ENCODE results near the gene NXN. TPM values are rescaled to one million over a fixed set of nuclear protein-coding genes. Genes with fewer than 3 reads are reported as not detected.
"Not testable (repeated sequence)": the region's sequence is repeated elsewhere in the genome, so short reads cannot be mapped to it uniquely, and the experiment has no call there.

NXN gene
- total and polyA plus RNA-seq, 7 donors = 33.4 to 92.5 (median 73.8) TPM

DNA sequence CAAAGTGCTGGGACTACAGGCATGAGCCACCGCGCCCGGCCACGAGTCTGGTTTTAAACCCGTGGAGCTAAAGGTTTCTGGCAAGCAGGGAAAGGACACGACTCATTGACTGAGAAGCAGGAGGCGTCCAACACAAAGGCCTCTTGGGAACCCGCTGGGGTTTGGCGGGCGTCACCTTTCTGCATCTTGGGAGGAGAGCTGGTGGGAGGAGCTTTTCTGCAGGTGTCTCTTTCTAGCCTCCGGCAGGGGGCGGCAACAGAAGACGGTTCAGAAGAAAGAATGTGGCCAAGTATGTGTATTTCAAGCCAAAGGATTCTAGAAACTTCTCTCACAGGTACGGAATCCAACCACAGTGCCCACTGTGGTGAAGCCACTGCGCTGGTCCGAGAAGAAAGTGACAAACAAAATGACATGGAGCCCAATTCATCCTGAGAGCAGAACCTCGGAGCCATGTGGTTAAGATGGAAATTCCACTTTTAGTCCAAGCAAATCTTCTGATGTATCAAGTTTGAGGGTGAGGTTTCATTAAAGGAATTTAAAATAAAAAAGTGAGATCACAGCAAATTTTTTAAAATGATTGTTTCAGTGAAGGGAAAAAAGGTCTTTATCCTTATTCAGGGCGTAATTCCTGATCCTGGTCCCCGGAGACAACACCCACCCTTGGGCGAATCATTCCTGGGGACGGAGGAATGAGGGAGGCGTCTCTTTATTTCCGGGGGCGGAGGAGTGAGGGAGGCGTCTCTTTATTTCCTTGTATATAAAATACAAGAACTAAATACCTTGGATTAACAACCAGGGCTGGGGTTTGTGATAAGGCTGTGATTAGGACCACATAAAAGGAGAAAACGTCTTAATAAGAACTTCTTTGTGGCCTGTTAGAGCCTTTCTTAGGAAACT lies 99.8 kb downstream of the NXN start:
- peaks cover 46% of the 10 kb centered on the region for H3K4me1 ChIP-seq
- intact Hi-C loops (cut with DNase I) = loop anchor here (5.0 to 10.0 kb wide), 4 partner anchors 47 to 98 kb away; partner anchors contain the start of gene NXN (in 1 of the 2)
- 39 to 43% (median 40%) methylated on average over 26 of the region's 26 CpGs for WGBS, 3 donors

GRCh38 chr17:877630-878029 lies 101.9 kb downstream of the NXN start:
- no peaks in the 10 kb centered on the region for H3K27me3 ChIP-seq (ENCODE audit: insufficient read depth in 3 of 3, low read length in 2 of 3)
- peaks cover 33% of the 10 kb centered on the region for H3K4me1 ChIP-seq
- ATAC-seq = no peak
- no peaks in the 10 kb centered on the region for H3K9me3 ChIP-seq
- 83 to 91% (median 86%) methylated on average over 14 of the region's 14 CpGs for WGBS, 3 donors
- DNase-seq = no peak
- H3K36me3 ChIP-seq (ENCODE audit: insufficient read depth in 1 of 2, low read depth in 1 of 2) = no peaks in the 10 kb centered on the region
- no peak overlapping the region for H3K4me3 ChIP-seq
- intact Hi-C loops (cut with DNase I) = loop anchor here (5.0 kb wide), 2 partner anchors 45 to 75 kb away; no protein-coding TSS in a partner anchor
- no peak overlapping the region for H3K27ac ChIP-seq
- TF ChIP-seq, protein P1, sequence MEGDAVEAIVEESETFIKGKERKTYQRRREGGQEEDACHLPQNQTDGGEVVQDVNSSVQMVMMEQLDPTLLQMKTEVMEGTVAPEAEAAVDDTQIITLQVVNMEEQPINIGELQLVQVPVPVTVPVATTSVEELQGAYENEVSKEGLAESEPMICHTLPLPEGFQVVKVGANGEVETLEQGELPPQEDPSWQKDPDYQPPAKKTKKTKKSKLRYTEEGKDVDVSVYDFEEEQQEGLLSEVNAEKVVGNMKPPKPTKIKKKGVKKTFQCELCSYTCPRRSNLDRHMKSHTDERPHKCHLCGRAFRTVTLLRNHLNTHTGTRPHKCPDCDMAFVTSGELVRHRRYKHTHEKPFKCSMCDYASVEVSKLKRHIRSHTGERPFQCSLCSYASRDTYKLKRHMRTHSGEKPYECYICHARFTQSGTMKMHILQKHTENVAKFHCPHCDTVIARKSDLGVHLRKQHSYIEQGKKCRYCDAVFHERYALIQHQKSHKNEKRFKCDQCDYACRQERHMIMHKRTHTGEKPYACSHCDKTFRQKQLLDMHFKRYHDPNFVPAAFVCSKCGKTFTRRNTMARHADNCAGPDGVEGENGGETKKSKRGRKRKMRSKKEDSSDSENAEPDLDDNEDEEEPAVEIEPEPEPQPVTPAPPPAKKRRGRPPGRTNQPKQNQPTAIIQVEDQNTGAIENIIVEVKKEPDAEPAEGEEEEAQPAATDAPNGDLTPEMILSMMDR (IDR thresholded peaks at IDR 0.05) = no peak

More for the DNA sequence above, 99.8 kb downstream of the NXN start:
- ATAC-seq = peak; percentile 28 to 67 (median 53)
- H3K27me3 ChIP-seq (ENCODE audit: insufficient read depth in 3 of 3, low read length in 2 of 3) = no peaks in the 10 kb centered on the region
- no peaks in the 10 kb centered on the region for H3K9me3 ChIP-seq
- TF ChIP-seq, protein P1 (IDR thresholded peaks at IDR 0.05) = peak; percentile 67
- H3K36me3 ChIP-seq (ENCODE audit: insufficient read depth in 1 of 2, low read depth in 1 of 2) = no peaks in the 10 kb centered on the region
- DNase-seq = peak; percentile 78 to 86
- H3K27ac ChIP-seq = peak overlapping the region; percentile 79
- H3K4me3 ChIP-seq = no peak overlapping the region

- H3K9me3 ChIP-seq = no peaks in the 10 kb centered on the region
- ATAC-seq = no peak
- H3K27me3 ChIP-seq (ENCODE audit: insufficient read depth in 3 of 3, low read length in 2 of 3) = no peaks in the 10 kb centered on the region
- TF ChIP-seq, protein P1 (IDR thresholded peaks at IDR 0.05) = no peak
- no peak overlapping the region for H3K4me3 ChIP-seq
- 87 to 89% (median 87%) methylated on average over 12 of the region's 12 CpGs for WGBS, 3 donors
- no peaks in the 10 kb centered on the region for H3K36me3 ChIP-seq (ENCODE audit: insufficient read depth in 1 of 2, low read depth in 1 of 2)
- H3K27ac ChIP-seq = no peak overlapping the region
- peaks cover 25% of the 10 kb centered on the region for H3K4me1 ChIP-seq
- no peak for DNase-seq
- intact Hi-C loops (cut with DNase I) = loop anchor here (5.0 kb wide), 2 partner anchors 44 to 74 kb away; no protein-coding TSS in a partner anchor
These were observed 103.3 kb downstream of the NXN start for GRCh38 chr17:876272-876671.

DNA sequence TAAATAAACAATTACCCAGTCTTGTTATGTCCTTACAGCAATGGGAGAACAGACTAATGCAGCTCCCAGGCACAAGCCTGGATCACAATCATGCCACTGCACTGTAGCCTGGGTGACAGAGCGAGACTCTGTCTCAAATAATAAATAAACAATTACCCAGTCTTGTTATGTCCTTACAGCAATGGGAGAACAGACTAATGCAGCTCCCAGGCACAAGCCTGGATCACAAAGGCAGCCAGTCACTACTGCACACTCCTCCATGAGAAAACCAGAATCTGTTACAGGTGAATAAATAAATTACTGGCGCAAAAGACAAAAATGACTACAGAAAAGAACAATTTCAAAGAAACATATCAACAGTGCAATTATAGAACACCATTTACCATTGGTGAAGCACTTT lies 105.0 kb downstream of the NXN start:
- H3K9me3 ChIP-seq; DNase-seq; H3K4me3 ChIP-seq; ATAC-seq; intact Hi-C loops (cut with DNase I); H3K36me3 ChIP-seq (ENCODE audit: insufficient read depth in 1 of 2, low read depth in 1 of 2); H3K27ac ChIP-seq; H3K27me3 ChIP-seq (ENCODE audit: insufficient read depth in 3 of 3, low read length in 2 of 3): not testable (repeated sequence)
- H3K4me1 ChIP-seq = peaks cover 18% of the 10 kb centered on the region
- 93 to 98% (median 95%) methylated on average over 2 of the region's 2 CpGs for WGBS, 3 donors

DNA sequence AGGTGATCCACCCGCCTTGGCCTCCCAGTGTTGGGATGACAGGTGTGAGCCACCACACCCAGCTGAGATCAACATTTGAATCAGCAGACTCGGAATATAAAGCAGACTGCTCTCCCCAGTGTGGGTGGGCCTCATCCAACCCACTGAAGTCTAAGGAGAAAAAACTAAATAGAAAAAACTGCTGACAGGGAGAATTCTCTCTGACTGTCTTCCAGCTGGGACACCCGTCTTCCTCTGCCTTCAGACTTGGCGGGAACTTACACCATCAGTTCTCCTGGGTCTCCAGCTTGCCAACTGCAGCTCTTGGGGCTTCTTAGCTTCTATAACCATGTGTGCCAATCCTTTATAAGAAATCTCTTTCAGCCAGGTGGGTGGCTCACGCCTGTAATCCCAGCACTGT lies 106.7 kb downstream of the NXN start:
- ATAC-seq (no peak), DNase-seq (no peak)
- Histone ChIP-seq H3K36me3 (ENCODE audit: insufficient read depth in 1 of 2, low read depth in 1 of 2) (no peaks in the 10 kb centered on the region), H3K27ac (no peak overlapping the region), H3K4me1 (peaks cover 27% of the 10 kb centered on the region), H3K9me3 (no peaks in the 10 kb centered on the region), H3K4me3 (no peak overlapping the region), H3K27me3 (ENCODE audit: insufficient read depth in 3 of 3, low read length in 2 of 3) (no peaks in the 10 kb centered on the region)
- TF ChIP-seq, protein P1 (IDR thresholded peaks at IDR 0.05) = no peak
- WGBS, 3 donors = 85 to 87% (median 86%) methylated on average over 5 of the region's 5 CpGs
- intact Hi-C loops (cut with DNase I) = no loop called here

Measured in psoas muscle (tissue), 8 donors.